ENCODE data around the gene PDE6A.

The PDE6A gene

GRCh38 chr5:149832636-149833035 is 112.0 kb downstream of the PDE6A start:
- Histone ChIP-seq H3K4me1 (ENCODE audit: control extremely low read depth in 1 of 4, control insufficient read depth in 4 of 4, insufficient read depth in 4 of 4, low read length in 3 of 4) (peaks cover 0 to 4% (median 0%) of the 10 kb centered on the region in 4 experiments), H3K9me3 (ENCODE audit: control extremely low read depth in 1 of 5, control insufficient read depth in 4 of 5, insufficient read depth in 2 of 5, low read depth in 1 of 5, low read length in 4 of 5) (no peaks in the 10 kb centered on the region), H3K27me3 (replicated peaks in 2 of 5; ENCODE audit: control insufficient read depth in 4 of 5, insufficient read depth in 5 of 5, low read length in 4 of 5) (no peaks in the 10 kb centered on the region), H3K4me3 (ENCODE audit: control insufficient read depth in 1 of 7, extremely low read depth in 1 of 7, insufficient read depth in 4 of 7, low read depth in 2 of 7, low read length in 6 of 7) (no peak overlapping the region), H3K36me3 (ENCODE audit: control insufficient read depth in 4 of 4, insufficient read depth in 4 of 4, low read length in 3 of 4) (peaks cover 3 to 77% (median 19%) of the 10 kb centered on the region in 4 experiments), H3K27ac (ENCODE audit: insufficient read depth in 1 of 2, low read depth in 1 of 2, low read length in 2 of 2, poor library complexity in 1 of 2, severe bottlenecking in 2 of 2) (no peak overlapping the region)
- DNase-seq, result no peak
- POLR2A ChIA-PET, result no interaction called here
- CTCF ChIA-PET, result interaction anchor here (0.9 to 23.8 kb wide), 11 partner anchors 10 to 209 kb away, joined by 3 to 329 read pairs (median 18); partner anchors contain the start of gene SLC26A2
- WGBS (ENCODE audit: insufficient coverage), result 92% methylated on average over 12 of the region's 12 CpGs

DNA sequence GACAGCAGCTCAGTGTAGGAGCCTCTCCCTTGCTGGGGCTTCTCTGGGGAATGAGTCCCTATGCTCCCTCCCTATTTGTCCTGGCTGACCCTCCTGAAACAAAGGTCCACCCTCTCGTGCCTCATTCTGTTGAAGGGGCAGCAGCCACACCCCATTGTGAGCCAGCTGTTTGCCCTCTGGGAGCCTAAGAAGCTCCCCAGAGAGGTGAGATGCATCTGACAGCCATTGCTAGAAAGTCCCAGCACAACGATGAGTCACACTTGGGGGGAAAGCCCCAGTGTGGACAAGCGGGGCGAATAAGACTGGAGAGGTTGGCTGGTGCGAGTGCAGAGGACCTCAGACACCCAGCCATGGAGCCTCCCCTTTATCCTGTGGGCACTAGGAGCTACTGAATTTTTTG is 113.1 kb downstream of the PDE6A start:
- WGBS (ENCODE audit: insufficient coverage), result 83% methylated on average over 5 of the region's 5 CpGs
- POLR2A ChIA-PET, result no interaction called here
- peak in 2 of 3 donors; percentile 15 to 21 for DNase-seq

DNA sequence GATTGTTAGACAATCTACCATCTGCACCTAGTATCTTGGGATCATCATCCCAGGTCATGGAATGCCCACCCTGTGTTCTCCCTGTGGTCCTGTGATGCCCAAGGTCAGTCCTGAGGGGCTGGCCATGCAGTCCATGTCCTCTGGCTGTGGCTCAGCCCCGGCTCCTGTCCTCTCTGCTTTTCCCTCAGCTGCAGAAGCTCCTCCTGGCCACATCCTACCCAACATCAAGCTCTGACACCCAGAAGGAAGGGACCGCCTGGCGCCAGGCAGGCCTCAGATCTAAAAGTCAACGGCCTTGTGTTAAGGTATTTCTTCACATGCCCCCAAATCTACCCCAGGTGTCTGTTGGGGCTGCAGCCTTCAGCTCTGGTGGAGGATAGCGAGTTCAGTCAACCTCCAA is 114.0 kb downstream of the PDE6A start:
- DNase-seq, result no peak
- Histone ChIP-seq H3K4me3 (ENCODE audit: control insufficient read depth in 1 of 7, extremely low read depth in 1 of 7, insufficient read depth in 4 of 7, low read depth in 2 of 7, low read length in 6 of 7) (no peak overlapping the region), H3K9me3 (ENCODE audit: control extremely low read depth in 1 of 5, control insufficient read depth in 4 of 5, insufficient read depth in 2 of 5, low read depth in 1 of 5, low read length in 4 of 5) (no peaks in the 10 kb centered on the region), H3K4me1 (ENCODE audit: control extremely low read depth in 1 of 4, control insufficient read depth in 4 of 4, insufficient read depth in 4 of 4, low read length in 3 of 4) (peaks cover 0 to 4% (median 0%) of the 10 kb centered on the region in 4 experiments), H3K27ac (ENCODE audit: insufficient read depth in 1 of 2, low read depth in 1 of 2, low read length in 2 of 2, poor library complexity in 1 of 2, severe bottlenecking in 2 of 2) (no peak overlapping the region), H3K36me3 (ENCODE audit: control insufficient read depth in 4 of 4, insufficient read depth in 4 of 4, low read length in 3 of 4) (peaks cover 3 to 82% (median 17%) of the 10 kb centered on the region in 4 experiments), H3K27me3 (replicated peaks in 2 of 5; ENCODE audit: control insufficient read depth in 4 of 5, insufficient read depth in 5 of 5, low read length in 4 of 5) (no peaks in the 10 kb centered on the region)
- POLR2A ChIA-PET, result no interaction called here
- WGBS (ENCODE audit: insufficient coverage), result 100% methylated on average over 1 of the region's 5 CpGs
- CTCF ChIA-PET, result interaction anchor here (0.7 to 23.8 kb wide), 16 partner anchors 8 to 191 kb away, joined by 3 to 329 read pairs (median 5); partner anchors contain the start of genes HMGXB3, SLC26A2 and TIGD6

More for the DNA sequence above, 113.1 kb downstream of the PDE6A start:
- Histone ChIP-seq H3K4me3 (ENCODE audit: control insufficient read depth in 1 of 7, extremely low read depth in 1 of 7, insufficient read depth in 4 of 7, low read depth in 2 of 7, low read length in 6 of 7) (no peak overlapping the region), H3K36me3 (ENCODE audit: control insufficient read depth in 4 of 4, insufficient read depth in 4 of 4, low read length in 3 of 4) (peaks cover 3 to 81% (median 17%) of the 10 kb centered on the region in 4 experiments), H3K9me3 (ENCODE audit: control extremely low read depth in 1 of 5, control insufficient read depth in 4 of 5, insufficient read depth in 2 of 5, low read depth in 1 of 5, low read length in 4 of 5) (no peaks in the 10 kb centered on the region), H3K27me3 (replicated peaks in 2 of 5; ENCODE audit: control insufficient read depth in 4 of 5, insufficient read depth in 5 of 5, low read length in 4 of 5) (no peaks in the 10 kb centered on the region), H3K27ac (ENCODE audit: insufficient read depth in 1 of 2, low read depth in 1 of 2, low read length in 2 of 2, poor library complexity in 1 of 2, severe bottlenecking in 2 of 2) (no peak overlapping the region), H3K4me1 (ENCODE audit: control extremely low read depth in 1 of 4, control insufficient read depth in 4 of 4, insufficient read depth in 4 of 4, low read length in 3 of 4) (peaks cover 0 to 4% (median 0%) of the 10 kb centered on the region in 4 experiments)
- CTCF ChIA-PET, result interaction anchor here (0.6 to 23.8 kb wide), 11 partner anchors 9 to 192 kb away, joined by 3 to 329 read pairs (median 8); partner anchors contain the start of gene SLC26A2

DNA sequence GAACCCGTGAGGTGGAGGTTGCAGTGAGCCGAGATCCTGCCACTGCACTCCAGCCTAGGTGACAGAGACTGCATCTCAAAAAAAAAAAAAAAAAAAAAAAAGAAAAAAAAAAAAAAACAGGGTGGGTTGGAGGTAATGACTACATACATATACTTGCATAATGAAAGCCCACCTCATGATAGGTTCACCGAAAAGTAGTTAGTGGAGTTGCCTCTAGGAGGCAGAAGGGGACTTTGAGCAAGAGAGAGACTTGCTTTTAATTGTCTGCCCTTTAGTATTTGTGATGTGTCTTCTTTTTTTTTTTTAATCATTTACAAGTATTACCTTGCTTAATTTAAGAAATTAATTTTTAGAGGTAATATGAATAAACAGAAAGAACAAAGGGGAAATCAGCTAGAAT is 114.6 kb downstream of the PDE6A start:
- WGBS (ENCODE audit: insufficient coverage), result no CpG with 5 or more reads among the region's 3 CpGs
- H3K4me1 ChIP-seq (ENCODE audit: control extremely low read depth in 1 of 4, control insufficient read depth in 4 of 4, insufficient read depth in 4 of 4, low read length in 3 of 4), result peaks cover 0 to 4% (median 0%) of the 10 kb centered on the region in 4 experiments
- no peak overlapping the region for H3K4me3 ChIP-seq (ENCODE audit: control insufficient read depth in 1 of 7, extremely low read depth in 1 of 7, insufficient read depth in 4 of 7, low read depth in 2 of 7, low read length in 6 of 7)
- ChIA-PET CTCF (interaction anchor here (1.1 to 23.8 kb wide), 11 partner anchors 10 to 190 kb away, joined by 3 to 329 read pairs (median 5); partner anchors contain the start of genes HMGXB3, SLC26A2 and TIGD6), POLR2A (no interaction called here)
- H3K27ac ChIP-seq (ENCODE audit: insufficient read depth in 1 of 2, low read depth in 1 of 2, low read length in 2 of 2, poor library complexity in 1 of 2, severe bottlenecking in 2 of 2), result no peak overlapping the region
- no peaks in the 10 kb centered on the region for H3K9me3 ChIP-seq (ENCODE audit: control extremely low read depth in 1 of 5, control insufficient read depth in 4 of 5, insufficient read depth in 2 of 5, low read depth in 1 of 5, low read length in 4 of 5)
- H3K36me3 ChIP-seq (ENCODE audit: control insufficient read depth in 4 of 4, insufficient read depth in 4 of 4, low read length in 3 of 4), result peaks cover 3 to 82% (median 18%) of the 10 kb centered on the region in 4 experiments
- H3K27me3 ChIP-seq (replicated peaks in 2 of 5; ENCODE audit: control insufficient read depth in 4 of 5, insufficient read depth in 5 of 5, low read length in 4 of 5), result no peaks in the 10 kb centered on the region
- peak; percentile 49 to 80 (median 77) for DNase-seq

GRCh38 chr5:149828161-149829011 is 116.2 kb downstream of the PDE6A start:
- H3K27me3 ChIP-seq (replicated peaks in 2 of 5; ENCODE audit: control insufficient read depth in 4 of 5, insufficient read depth in 5 of 5, low read length in 4 of 5), result no peaks in the 10 kb centered on the region
- ChIA-PET POLR2A (interaction anchor here (0.7 kb wide), 1 partner anchor 188 kb away, joined by 3 read pairs; no protein-coding TSS in a partner anchor), CTCF (interaction anchor here (0.6 to 23.8 kb wide), 24 partner anchors 10 to 287 kb away, joined by 3 to 329 read pairs (median 4); partner anchors contain the start of gene SLC26A2)
- 41% methylated on average over 9 of the region's 11 CpGs for WGBS (ENCODE audit: insufficient coverage)
- H3K4me1 ChIP-seq (ENCODE audit: control extremely low read depth in 1 of 4, control insufficient read depth in 4 of 4, insufficient read depth in 4 of 4, low read length in 3 of 4), result peaks cover 0 to 4% (median 0%) of the 10 kb centered on the region in 4 experiments
- peak; percentile 85 to 92 (median 87) for DNase-seq
- H3K36me3 ChIP-seq (ENCODE audit: control insufficient read depth in 4 of 4, insufficient read depth in 4 of 4, low read length in 3 of 4), result peaks cover 3 to 82% (median 17%) of the 10 kb centered on the region in 4 experiments
- no peak overlapping the region for H3K4me3 ChIP-seq (ENCODE audit: control insufficient read depth in 1 of 7, extremely low read depth in 1 of 7, insufficient read depth in 4 of 7, low read depth in 2 of 7, low read length in 6 of 7)
- no peak overlapping the region for H3K27ac ChIP-seq (ENCODE audit: insufficient read depth in 1 of 2, low read depth in 1 of 2, low read length in 2 of 2, poor library complexity in 1 of 2, severe bottlenecking in 2 of 2)
- H3K9me3 ChIP-seq (ENCODE audit: control extremely low read depth in 1 of 5, control insufficient read depth in 4 of 5, insufficient read depth in 2 of 5, low read depth in 1 of 5, low read length in 4 of 5), result no peaks in the 10 kb centered on the region

- CTCF ChIA-PET, result interaction anchor here (0.7 to 23.8 kb wide), 25 partner anchors 9 to 288 kb away, joined by 3 to 329 read pairs (median 4); partner anchors contain the start of gene SLC26A2
- POLR2A ChIA-PET, result no interaction called here
- peaks cover 3 to 74% (median 14%) of the 10 kb centered on the region in 4 experiments for H3K36me3 ChIP-seq (ENCODE audit: control insufficient read depth in 4 of 4, insufficient read depth in 4 of 4, low read length in 3 of 4)
- no peak overlapping the region for H3K4me3 ChIP-seq (ENCODE audit: control insufficient read depth in 1 of 7, extremely low read depth in 1 of 7, insufficient read depth in 4 of 7, low read depth in 2 of 7, low read length in 6 of 7)
- WGBS (ENCODE audit: insufficient coverage), result 99% methylated on average over 5 of the region's 5 CpGs
- no peaks in the 10 kb centered on the region for H3K27me3 ChIP-seq (replicated peaks in 2 of 5; ENCODE audit: control insufficient read depth in 4 of 5, insufficient read depth in 5 of 5, low read length in 4 of 5)
- no peak overlapping the region for H3K27ac ChIP-seq (ENCODE audit: insufficient read depth in 1 of 2, low read depth in 1 of 2, low read length in 2 of 2, poor library complexity in 1 of 2, severe bottlenecking in 2 of 2)
- no peaks in the 10 kb centered on the region for H3K9me3 ChIP-seq (ENCODE audit: control extremely low read depth in 1 of 5, control insufficient read depth in 4 of 5, insufficient read depth in 2 of 5, low read depth in 1 of 5, low read length in 4 of 5)
- no peak for DNase-seq
- H3K4me1 ChIP-seq (ENCODE audit: control extremely low read depth in 1 of 4, control insufficient read depth in 4 of 4, insufficient read depth in 4 of 4, low read length in 3 of 4), result peaks cover 0 to 4% (median 0%) of the 10 kb centered on the region in 4 experiments
Observed at GRCh38 chr5:149827546-149827945, 117.0 kb downstream of the PDE6A start.

All from common myeloid progenitor, CD34-positive (primary cell).